Gastrocnemius medialis (tissue), 4 donors: ENCODE results near the gene OR8I2.

Experiments used
- POLR2A ChIP-seq, 2 donors: fragments of 450-650 bp; IDR thresholded peaks; one replicate each; pipeline ENCODE4 v1.6.1; 2017; ENCODE audit warnings: antibody characterized with exemption in 2 of 2, mild to moderate bottlenecking in 2 of 2, moderate library complexity in 2 of 2
- TF ChIP-seq, protein P1 (sequence below), 5 experiments: fragments of 450-650 bp in 3 of 5; fragments of 200-600 bp in 2 of 5; sonication (generic) in 2 of 5; IDR thresholded peaks in 4 of 5; conservative IDR thresholded peaks in 1 of 5; 1 replicate in 4 of 5; 2 replicates in 1 of 5; pipeline ENCODE4 v1.5.1; 2016 to 2019; ENCODE audit warnings: antibody characterized with exemption in 5 of 5, mild to moderate bottlenecking in 3 of 5, moderate library complexity in 3 of 5

GRCh38 chr11:56049487-56049886 lies 43.6 kb upstream of the OR8I2 start:
- TF ChIP-seq, protein P1, sequence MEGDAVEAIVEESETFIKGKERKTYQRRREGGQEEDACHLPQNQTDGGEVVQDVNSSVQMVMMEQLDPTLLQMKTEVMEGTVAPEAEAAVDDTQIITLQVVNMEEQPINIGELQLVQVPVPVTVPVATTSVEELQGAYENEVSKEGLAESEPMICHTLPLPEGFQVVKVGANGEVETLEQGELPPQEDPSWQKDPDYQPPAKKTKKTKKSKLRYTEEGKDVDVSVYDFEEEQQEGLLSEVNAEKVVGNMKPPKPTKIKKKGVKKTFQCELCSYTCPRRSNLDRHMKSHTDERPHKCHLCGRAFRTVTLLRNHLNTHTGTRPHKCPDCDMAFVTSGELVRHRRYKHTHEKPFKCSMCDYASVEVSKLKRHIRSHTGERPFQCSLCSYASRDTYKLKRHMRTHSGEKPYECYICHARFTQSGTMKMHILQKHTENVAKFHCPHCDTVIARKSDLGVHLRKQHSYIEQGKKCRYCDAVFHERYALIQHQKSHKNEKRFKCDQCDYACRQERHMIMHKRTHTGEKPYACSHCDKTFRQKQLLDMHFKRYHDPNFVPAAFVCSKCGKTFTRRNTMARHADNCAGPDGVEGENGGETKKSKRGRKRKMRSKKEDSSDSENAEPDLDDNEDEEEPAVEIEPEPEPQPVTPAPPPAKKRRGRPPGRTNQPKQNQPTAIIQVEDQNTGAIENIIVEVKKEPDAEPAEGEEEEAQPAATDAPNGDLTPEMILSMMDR (IDR thresholded peaks at IDR 0.05 in 4 of 5, conservative IDR thresholded peaks at IDR 0.05 in 1 of 5): no peak
- no peak for TF ChIP-seq POLR2A (IDR thresholded peaks at IDR 0.05)
